DMS153 treated with DMSO at 0.1 percent for 48 hours (cell line): Measurements from ENCODE around the gene PSMD6.

ENCODE experiments used
- DNase-seq: peaks from one replicate; lab custom pipeline; 2025; ENCODE audit not compliant: unreplicated experiment; lab: John Stamatoyannopoulos, UW

Gene PSMD6

DNA sequence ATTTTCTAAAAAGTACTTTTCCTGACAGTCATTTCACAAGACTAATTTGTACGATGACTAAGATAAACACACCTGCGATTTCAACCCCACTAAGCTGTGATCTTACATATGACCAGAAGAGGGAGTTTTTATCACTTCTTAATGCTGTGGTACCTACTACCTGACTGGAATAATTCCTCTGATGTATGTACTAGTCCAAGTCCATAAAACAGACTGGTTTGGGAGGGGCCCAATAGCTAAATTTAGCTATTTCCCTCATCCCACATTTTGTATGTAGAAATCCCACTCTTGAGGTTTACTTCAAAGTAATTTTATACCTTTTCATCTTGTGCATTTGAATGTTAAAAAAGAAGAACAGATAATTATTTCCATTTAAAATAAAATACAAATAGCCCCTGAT is 61.4 kb downstream of the PSMD6 start:
- DNase-seq, result peak; percentile 4
